Prostate gland (tissue), 2 donors: ENCODE data around the gene TMEM41A. TPM values are rescaled to one million over a fixed set of nuclear protein-coding genes. Genes with fewer than 3 reads are reported as not detected.

Experiments used
- DNase-seq: peaks from one replicate; pipeline ENCODE4 v3.0.0-alpha.2; 2019; ENCODE audit warnings: low spot score
- H3K27ac ChIP-seq, 2 donors: fragments of 200-600 bp; sonication (generic); 2 replicates each; pipeline ENCODE4 v1.5.1; 2017 to 2019
- H3K27me3 ChIP-seq: fragments of 200-600 bp; sonication (generic); replicated peaks from 2 replicates; pipeline ENCODE4 v1.5.1; 2019; ENCODE audit not compliant: insufficient read depth
- H3K36me3 ChIP-seq, 2 donors: fragments of 200-600 bp; sonication (generic); 1 replicate in 1 of 2; 2 replicates in 1 of 2; pipeline versions ENCODE4 v1.5.1 to v1.8.1; 2017 to 2019
- H3K4me1 ChIP-seq: fragments of 200-600 bp; sonication (generic); replicated peaks from 2 replicates; pipeline ENCODE4 v1.5.1; 2019
- H3K4me3 ChIP-seq, 2 donors: fragments of 200-600 bp; sonication (generic); 2 replicates each; pipeline ENCODE4 v1.5.1; 2017 to 2019
- H3K9me3 ChIP-seq: fragments of 200-600 bp; sonication (generic); 2 replicates; pipeline ENCODE4 v1.5.1; 2017
- CTCF ChIP-seq, 4 experiments: fragments of 200-600 bp in 2 of 4; fragments of 450-650 bp in 2 of 4; sonication (generic) in 2 of 4; IDR thresholded peaks; 1 replicate in 3 of 4; 2 replicates in 1 of 4; pipeline ENCODE4 v1.5.1; 2016 to 2019; ENCODE audit warnings: antibody characterized with exemption in 4 of 4, mild to moderate bottlenecking in 2 of 4, moderate library complexity in 2 of 4
- POLR2A ChIP-seq: fragments of 450-650 bp; IDR thresholded peaks from one replicate; pipeline ENCODE4 v1.6.1; 2016; ENCODE audit warnings: antibody characterized with exemption, mild to moderate bottlenecking
- POLR2AphosphoS5 ChIP-seq: sonication (generic); formaldehyde crosslinking; IDR thresholded peaks from one replicate; pipeline ENCODE4 v1.6.1; 2017; ENCODE audit warnings: antibody characterized with exemption
- WGBS: methylation state at CpG from one replicate; pipeline ENCODE4 v1.1.5; 2018; 5-methylcytosine and 5-hydroxymethylcytosine counted together
- intact Hi-C: fragments of 100-400 bp; cut with DNase I; formaldehyde crosslinking; loops from one replicate; pipeline ENCODE4 v1.14.2; 2022
- total RNA-seq, 2 donors: library from RNA; depleted of rRNA; stranded (reverse); fragments of >200 nt; gene quantifications; one replicate each; pipeline ENCODE4 v1.1.0, GENCODE V29; 2016

TMEM41A gene
- total RNA-seq, 2 donors from 2014 or later: 16.4 to 24.5 TPM

GRCh38 chr3:185526349-185526951, 27.6 kb upstream of the TMEM41A start:
- Histone ChIP-seq H3K4me1 (no peaks in the 10 kb centered on the region), H3K36me3 (no peaks in the 10 kb centered on the region), H3K27ac (no peak overlapping the region), H3K4me3 (no peak overlapping the region), H3K9me3 (no peaks in the 10 kb centered on the region), H3K27me3 (no peaks in the 10 kb centered on the region)
- WGBS: 88% methylated on average over 2 of the region's 2 CpGs
- no peak for DNase-seq
- no peak for TF ChIP-seq POLR2AphosphoS5
- TF ChIP-seq POLR2A: no peak
- TF ChIP-seq CTCF (IDR thresholded peaks at IDR 0.05): no peak
- intact Hi-C loops: no loop called here

DNA sequence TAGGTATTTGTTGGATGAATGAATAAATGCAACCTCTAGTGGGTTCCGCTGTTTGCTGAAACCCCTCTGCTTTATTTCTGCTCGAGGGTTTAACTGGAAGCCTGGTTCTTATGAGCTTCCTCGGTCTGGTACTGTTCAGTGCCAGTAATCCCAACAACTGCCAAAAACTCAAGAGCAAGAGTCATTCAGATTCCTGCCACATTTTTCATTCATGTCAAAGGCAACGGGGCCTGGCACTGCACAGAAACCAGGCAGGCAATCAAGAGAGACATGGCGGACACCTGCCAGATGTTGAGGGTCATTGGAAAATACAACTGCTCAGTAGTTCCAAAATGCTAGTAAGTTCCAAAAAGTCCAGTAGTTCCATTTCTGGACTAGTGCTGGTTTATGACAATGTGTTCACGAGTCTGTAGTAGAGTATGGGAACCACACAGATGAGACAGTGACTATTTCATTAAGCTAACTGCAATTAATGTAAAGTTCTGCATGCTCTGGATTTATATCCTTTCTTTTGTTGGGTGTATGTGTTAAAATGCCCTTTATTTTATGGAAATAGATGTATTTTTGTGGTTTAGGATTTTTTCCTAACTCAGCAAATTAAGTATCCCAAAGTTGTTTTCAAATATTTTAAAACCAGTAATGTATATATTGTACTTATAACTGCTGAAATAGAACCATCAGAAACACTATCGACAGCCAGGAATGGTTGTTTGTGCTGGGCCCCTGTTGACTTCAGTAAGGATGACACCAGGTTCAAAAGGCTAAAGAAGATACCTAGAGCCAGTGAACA, 22.7 kb upstream of the TMEM41A start:
- H3K4me3 ChIP-seq: no peak overlapping the region
- H3K27me3 ChIP-seq: no peaks in the 10 kb centered on the region
- TF ChIP-seq POLR2A (no peak), POLR2AphosphoS5 (no peak), CTCF (IDR thresholded peaks at IDR 0.05) (no peak)
- H3K4me1 ChIP-seq: no peaks in the 10 kb centered on the region
- 91% methylated on average over 7 of the region's 7 CpGs for WGBS
- H3K27ac ChIP-seq: no peak overlapping the region
- no peaks in the 10 kb centered on the region for H3K36me3 ChIP-seq
- H3K9me3 ChIP-seq: no peaks in the 10 kb centered on the region
- no peak for DNase-seq
- intact Hi-C loops: no loop called here

DNA sequence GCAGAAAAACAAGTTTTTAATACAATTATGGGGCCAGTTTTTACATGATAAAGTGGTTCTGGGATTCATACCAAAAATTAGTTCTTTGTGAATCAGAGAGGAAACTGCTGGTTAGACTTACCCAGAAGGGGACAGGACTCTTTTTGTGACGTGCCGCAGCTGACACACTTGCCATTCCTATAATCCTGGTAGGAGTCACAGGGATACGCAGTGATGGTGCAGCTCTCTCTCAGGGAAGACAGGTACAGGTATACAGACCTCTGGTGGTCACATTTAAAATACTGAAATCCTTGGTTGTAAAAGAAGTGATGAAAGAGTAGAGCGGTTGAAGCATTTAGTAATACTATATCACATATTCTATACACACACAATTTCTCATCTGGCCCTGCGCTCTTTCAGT, 20.2 kb upstream of the TMEM41A start:
- 64% methylated on average over 5 of the region's 5 CpGs for WGBS
- Histone ChIP-seq H3K4me3 (no peak overlapping the region), H3K27me3 (no peaks in the 10 kb centered on the region), H3K36me3 (no peaks in the 10 kb centered on the region), H3K9me3 (no peaks in the 10 kb centered on the region), H3K27ac (no peak overlapping the region), H3K4me1 (no peaks in the 10 kb centered on the region)
- DNase-seq: no peak
- TF ChIP-seq POLR2A (no peak), CTCF (IDR thresholded peaks at IDR 0.05) (no peak), POLR2AphosphoS5 (no peak)
- intact Hi-C loops: no loop called here

DNA sequence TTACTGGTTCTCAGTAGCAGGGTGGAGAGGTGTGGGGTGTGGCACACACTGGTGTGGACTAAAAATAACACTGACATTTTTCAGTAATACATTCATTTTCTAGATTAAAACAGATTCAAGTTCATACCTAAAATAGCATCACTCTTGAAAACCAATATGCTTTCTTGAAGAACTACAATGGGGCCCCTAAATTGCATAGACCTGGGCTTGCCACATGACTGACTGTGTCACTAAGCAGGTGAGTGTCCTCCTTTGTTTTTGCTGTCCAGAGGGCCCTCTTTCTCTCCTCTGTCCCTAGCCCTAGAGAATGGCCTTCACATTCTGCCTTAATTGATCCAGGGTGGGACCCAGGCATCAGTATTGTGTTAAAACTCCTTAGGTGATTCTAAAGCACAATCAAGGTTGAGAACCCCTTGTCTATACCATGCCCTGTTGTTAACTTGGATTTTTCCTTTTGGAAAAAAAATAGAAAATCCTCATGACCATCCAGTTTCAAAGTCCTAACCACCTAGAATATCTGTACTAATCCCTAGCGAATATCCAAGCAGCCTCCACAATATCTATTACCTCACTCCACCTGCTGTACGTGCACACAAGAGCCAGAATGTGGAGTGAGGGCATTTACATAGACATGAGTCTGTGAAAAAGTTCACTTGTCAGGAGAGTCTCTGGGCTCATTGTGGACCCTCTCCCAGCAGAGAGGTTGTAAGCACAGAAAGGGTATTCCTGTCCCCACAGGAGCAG, 18.7 kb upstream of the TMEM41A start:
- H3K27me3 ChIP-seq: no peaks in the 10 kb centered on the region
- no peaks in the 10 kb centered on the region for H3K4me1 ChIP-seq
- no peak overlapping the region for H3K27ac ChIP-seq
- H3K9me3 ChIP-seq: no peaks in the 10 kb centered on the region
- no peak for DNase-seq
- WGBS: 90% methylated on average over 2 of the region's 2 CpGs
- H3K36me3 ChIP-seq: no peaks in the 10 kb centered on the region
- intact Hi-C loops: no loop called here
- TF ChIP-seq POLR2A (no peak), POLR2AphosphoS5 (no peak), CTCF (IDR thresholded peaks at IDR 0.05) (no peak)
- H3K4me3 ChIP-seq: no peak overlapping the region
